ENCODE measurements around the gene THSD7A.

- TF ChIP-seq, protein P1, sequence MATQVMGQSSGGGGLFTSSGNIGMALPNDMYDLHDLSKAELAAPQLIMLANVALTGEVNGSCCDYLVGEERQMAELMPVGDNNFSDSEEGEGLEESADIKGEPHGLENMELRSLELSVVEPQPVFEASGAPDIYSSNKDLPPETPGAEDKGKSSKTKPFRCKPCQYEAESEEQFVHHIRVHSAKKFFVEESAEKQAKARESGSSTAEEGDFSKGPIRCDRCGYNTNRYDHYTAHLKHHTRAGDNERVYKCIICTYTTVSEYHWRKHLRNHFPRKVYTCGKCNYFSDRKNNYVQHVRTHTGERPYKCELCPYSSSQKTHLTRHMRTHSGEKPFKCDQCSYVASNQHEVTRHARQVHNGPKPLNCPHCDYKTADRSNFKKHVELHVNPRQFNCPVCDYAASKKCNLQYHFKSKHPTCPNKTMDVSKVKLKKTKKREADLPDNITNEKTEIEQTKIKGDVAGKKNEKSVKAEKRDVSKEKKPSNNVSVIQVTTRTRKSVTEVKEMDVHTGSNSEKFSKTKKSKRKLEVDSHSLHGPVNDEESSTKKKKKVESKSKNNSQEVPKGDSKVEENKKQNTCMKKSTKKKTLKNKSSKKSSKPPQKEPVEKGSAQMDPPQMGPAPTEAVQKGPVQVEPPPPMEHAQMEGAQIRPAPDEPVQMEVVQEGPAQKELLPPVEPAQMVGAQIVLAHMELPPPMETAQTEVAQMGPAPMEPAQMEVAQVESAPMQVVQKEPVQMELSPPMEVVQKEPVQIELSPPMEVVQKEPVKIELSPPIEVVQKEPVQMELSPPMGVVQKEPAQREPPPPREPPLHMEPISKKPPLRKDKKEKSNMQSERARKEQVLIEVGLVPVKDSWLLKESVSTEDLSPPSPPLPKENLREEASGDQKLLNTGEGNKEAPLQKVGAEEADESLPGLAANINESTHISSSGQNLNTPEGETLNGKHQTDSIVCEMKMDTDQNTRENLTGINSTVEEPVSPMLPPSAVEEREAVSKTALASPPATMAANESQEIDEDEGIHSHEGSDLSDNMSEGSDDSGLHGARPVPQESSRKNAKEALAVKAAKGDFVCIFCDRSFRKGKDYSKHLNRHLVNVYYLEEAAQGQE (IDR thresholded peaks at IDR 0.05; ENCODE audit: borderline replicate concordance) = no peak
- no peak for TF ChIP-seq TAF1 (IDR thresholded peaks at IDR 0.05; ENCODE audit: low read depth)
- no peak for TF ChIP-seq EZH2 (IDR thresholded peaks at IDR 0.05; ENCODE audit: borderline replicate concordance, insufficient read depth, low read length, poor library complexity, severe bottlenecking)
- TF ChIP-seq, protein P2, sequence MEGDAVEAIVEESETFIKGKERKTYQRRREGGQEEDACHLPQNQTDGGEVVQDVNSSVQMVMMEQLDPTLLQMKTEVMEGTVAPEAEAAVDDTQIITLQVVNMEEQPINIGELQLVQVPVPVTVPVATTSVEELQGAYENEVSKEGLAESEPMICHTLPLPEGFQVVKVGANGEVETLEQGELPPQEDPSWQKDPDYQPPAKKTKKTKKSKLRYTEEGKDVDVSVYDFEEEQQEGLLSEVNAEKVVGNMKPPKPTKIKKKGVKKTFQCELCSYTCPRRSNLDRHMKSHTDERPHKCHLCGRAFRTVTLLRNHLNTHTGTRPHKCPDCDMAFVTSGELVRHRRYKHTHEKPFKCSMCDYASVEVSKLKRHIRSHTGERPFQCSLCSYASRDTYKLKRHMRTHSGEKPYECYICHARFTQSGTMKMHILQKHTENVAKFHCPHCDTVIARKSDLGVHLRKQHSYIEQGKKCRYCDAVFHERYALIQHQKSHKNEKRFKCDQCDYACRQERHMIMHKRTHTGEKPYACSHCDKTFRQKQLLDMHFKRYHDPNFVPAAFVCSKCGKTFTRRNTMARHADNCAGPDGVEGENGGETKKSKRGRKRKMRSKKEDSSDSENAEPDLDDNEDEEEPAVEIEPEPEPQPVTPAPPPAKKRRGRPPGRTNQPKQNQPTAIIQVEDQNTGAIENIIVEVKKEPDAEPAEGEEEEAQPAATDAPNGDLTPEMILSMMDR (IDR thresholded peaks at IDR 0.05; ENCODE audit: poor library complexity, severe bottlenecking) = no peak
- peak; percentile 17 for TF ChIP-seq SMC3 (conservative IDR thresholded peaks at IDR 0.05; ENCODE audit: poor library complexity)
- no peak for TF ChIP-seq MXI1 (conservative IDR thresholded peaks at IDR 0.05; ENCODE audit: poor library complexity, severe bottlenecking)
Measured at GRCh38 chr7:11830582-11831155, 1.3 kb downstream of the THSD7A start.
